A549 (cell line): Measurements from ENCODE around the gene SMIM33.

ENCODE experiments used
- CEBPB ChIP-seq, 2 experiments: fragments of >200 bp in 1 of 2; sonication (Bioruptor Twin) in 1 of 2; formaldehyde crosslinking in 1 of 2; IDR thresholded peaks; 2 replicates each; pipeline ENCODE4 v1.6.1; 2012 to 2016
- EHMT2 ChIP-seq: fragments of 200-600 bp; sonication (generic); IDR thresholded peaks from 2 replicates; pipeline ENCODE4 v1.6.1; 2016; ENCODE audit warnings: antibody characterized with exemption, low read depth, mild to moderate bottlenecking, moderate library complexity
- ELK1 ChIP-seq: fragments of 150-350 bp; IDR thresholded peaks from 2 replicates; pipeline ENCODE4 v1.6.1; 2014; ENCODE audit warnings: low read depth, mild to moderate bottlenecking, low read length
- ESRRA ChIP-seq: fragments of 150-350 bp; IDR thresholded peaks from 2 replicates; pipeline ENCODE4 v1.6.1; 2014; ENCODE audit warnings: mild to moderate bottlenecking, low read length, borderline replicate concordance
- FOXS1 ChIP-seq: fragments of 250-450 bp; sonication (Bioruptor Pico); IDR thresholded peaks from 2 replicates; pipeline ENCODE4 v1.5.0; 2020; ENCODE audit warnings: mild to moderate bottlenecking, moderate library complexity
- HDAC2 ChIP-seq: fragments of 200-600 bp; sonication (generic); IDR thresholded peaks from 2 replicates; pipeline ENCODE4 v1.6.1; 2016
- HMGXB4 ChIP-seq: fragments of 250-450 bp; sonication (Bioruptor Pico); IDR thresholded peaks from 2 replicates; pipeline ENCODE4 v1.5.0; 2021; ENCODE audit warnings: mild to moderate bottlenecking, moderate library complexity, borderline replicate concordance
- POLR2A ChIP-seq: IDR thresholded peaks from 2 replicates; pipeline ENCODE4 v1.6.1; 2012; ENCODE audit warnings: mild to moderate bottlenecking, low read length
- RCOR1 ChIP-seq: fragments of 150-350 bp; IDR thresholded peaks from 2 replicates; pipeline ENCODE4 v1.6.1; 2014; ENCODE audit warnings: antibody characterized with exemption, low read length, low read depth
- REST ChIP-seq: fragments of 200-600 bp; sonication (generic); IDR thresholded peaks from 2 replicates; pipeline ENCODE4 v1.6.1; 2016; ENCODE audit warnings: antibody characterized with exemption, mild to moderate bottlenecking, moderate library complexity
- RNF2 ChIP-seq: fragments of 200-600 bp; sonication (generic); IDR thresholded peaks from 2 replicates; pipeline ENCODE4 v1.6.1; 2016; ENCODE audit warnings: low read depth, mild to moderate bottlenecking, antibody characterized with exemption, moderate library complexity, borderline replicate concordance
- SMC3 ChIP-seq: fragments of >200 bp; sonication (Bioruptor Twin); formaldehyde crosslinking; IDR thresholded peaks from 3 replicates; pipeline ENCODE4 v1.6.1; 2018; ENCODE audit warnings: inconsistent platforms
- ZFP36 ChIP-seq: fragments of 450-650 bp; IDR thresholded peaks from 2 replicates; pipeline ENCODE4 v1.6.1; 2014; ENCODE audit warnings: borderline replicate concordance; ENCODE audit not compliant: partially characterized antibody
- TF ChIP-seq, protein P1 (sequence below): fragments of >200 bp; sonication (Bioruptor Twin); formaldehyde crosslinking; IDR thresholded peaks from 3 replicates; pipeline ENCODE4 v1.5.1; 2016

DNA sequence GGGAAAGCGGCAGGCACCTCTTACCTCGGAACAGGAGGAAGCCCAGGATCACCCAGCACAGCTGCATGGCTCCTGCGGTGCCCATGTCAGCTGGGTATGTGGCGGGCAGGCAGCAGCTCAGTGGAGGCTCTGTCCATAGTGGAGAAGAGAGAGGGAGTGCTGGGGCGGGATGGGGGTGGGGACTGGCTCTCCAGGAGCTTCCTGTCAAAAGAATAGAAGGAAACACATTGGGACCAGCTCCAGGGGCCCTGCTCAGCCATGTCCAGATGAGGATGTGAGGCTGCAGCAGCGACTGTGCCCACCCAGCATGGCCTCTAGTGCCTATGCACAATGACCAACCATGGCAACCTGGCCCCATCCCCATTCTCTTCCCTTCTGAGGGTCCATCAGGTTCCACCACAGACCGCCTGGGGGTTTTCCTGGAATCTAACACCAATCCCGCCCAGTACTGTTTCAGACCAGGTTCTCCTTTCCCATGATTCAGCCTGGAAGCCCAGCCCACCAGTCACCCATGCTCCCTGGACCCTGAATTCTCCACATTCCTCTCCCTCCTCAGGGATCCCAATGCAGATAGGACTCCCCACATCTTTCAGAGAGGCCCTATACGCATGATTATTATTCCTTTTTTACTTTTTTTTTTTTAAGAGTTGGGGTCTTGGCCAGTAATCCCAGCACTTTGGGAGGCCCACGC, 8.1 kb upstream of the SMIM33 start, which contains the start of gene ECSCR:
- TF ChIP-seq ZFP36 (no peak), RCOR1 (no peak), REST (no peak), HMGXB4 (CRISPR knock-in tag) (no peak), HDAC2 (no peak), ESRRA (no peak), CEBPB (IDR thresholded peaks at IDR 0.05) (no peak), SMC3 (no peak), ELK1 (no peak), FOXS1 (CRISPR knock-in tag) (no peak), POLR2A (no peak), EHMT2 (no peak), RNF2 (no peak)
- TF ChIP-seq, protein P1, sequence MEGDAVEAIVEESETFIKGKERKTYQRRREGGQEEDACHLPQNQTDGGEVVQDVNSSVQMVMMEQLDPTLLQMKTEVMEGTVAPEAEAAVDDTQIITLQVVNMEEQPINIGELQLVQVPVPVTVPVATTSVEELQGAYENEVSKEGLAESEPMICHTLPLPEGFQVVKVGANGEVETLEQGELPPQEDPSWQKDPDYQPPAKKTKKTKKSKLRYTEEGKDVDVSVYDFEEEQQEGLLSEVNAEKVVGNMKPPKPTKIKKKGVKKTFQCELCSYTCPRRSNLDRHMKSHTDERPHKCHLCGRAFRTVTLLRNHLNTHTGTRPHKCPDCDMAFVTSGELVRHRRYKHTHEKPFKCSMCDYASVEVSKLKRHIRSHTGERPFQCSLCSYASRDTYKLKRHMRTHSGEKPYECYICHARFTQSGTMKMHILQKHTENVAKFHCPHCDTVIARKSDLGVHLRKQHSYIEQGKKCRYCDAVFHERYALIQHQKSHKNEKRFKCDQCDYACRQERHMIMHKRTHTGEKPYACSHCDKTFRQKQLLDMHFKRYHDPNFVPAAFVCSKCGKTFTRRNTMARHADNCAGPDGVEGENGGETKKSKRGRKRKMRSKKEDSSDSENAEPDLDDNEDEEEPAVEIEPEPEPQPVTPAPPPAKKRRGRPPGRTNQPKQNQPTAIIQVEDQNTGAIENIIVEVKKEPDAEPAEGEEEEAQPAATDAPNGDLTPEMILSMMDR: no peak
